GM18951 (cell line): ENCODE measurements around the gene TNRC6C.
"Not testable (repeated sequence)": the region's sequence is repeated elsewhere in the genome, so short reads cannot be mapped to it uniquely, and the experiment has no call there.

Experiments
- POLR2A ChIP-seq: IDR thresholded peaks from 4 replicates; pipeline ENCODE4 v1.6.1; 2011; ENCODE audit warnings: mild to moderate bottlenecking; ENCODE audit not compliant: insufficient read length, insufficient read depth; ENCODE audit errors: extremely low read depth
- in situ Hi-C: fragments of 300-500 bp; cut with MboI; formaldehyde crosslinking; loops from one replicate; pipeline ENCODE4 v1.12.0; 2022; ENCODE audit warnings: low sequenced_read_pairs, mixed read lengths, inconsistent platforms; ENCODE audit not compliant: unreplicated experiment

TNRC6C gene

DNA sequence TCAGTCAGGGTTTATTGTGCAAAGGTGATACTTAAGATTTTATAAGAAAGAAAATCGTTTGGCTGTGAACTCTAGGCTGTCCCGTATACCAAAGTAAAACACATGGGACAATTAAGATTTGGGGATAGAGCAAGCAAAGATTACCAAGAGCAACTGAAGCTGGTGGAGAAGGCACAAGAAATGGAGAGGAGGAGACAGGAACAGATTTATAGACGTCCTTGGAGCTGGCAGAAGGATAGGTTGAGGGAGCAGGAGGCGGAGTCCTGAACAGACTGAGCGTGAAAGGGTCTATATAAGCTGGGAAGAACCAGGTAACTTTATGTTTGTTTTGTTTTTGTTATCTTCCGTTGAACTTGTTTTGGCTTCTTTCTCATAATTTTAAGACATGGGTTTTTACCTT lies 3.8 kb downstream of the TNRC6C start:
- TF ChIP-seq POLR2A: no peak
- in situ Hi-C loops: no loop called here

DNA sequence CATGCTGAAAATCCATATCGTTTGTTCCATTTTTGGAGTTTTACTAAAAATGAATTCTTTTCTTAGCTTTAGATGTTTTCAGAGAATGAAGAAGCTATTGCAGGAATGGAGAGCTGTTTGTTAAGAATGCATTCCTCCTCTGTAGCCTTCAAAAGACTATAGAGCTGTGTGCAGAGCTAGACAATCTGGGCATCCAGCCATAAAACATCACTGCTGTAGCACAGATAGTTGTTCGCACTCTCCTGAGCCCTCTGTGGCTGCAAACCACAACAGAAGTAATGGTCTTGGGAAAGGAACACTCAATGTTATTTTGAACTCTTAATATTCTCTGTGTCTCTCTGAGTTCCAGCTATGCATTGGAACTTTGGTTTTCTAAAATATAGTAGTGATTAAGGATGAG lies 4.9 kb downstream of the TNRC6C start:
- no peak for TF ChIP-seq POLR2A

DNA sequence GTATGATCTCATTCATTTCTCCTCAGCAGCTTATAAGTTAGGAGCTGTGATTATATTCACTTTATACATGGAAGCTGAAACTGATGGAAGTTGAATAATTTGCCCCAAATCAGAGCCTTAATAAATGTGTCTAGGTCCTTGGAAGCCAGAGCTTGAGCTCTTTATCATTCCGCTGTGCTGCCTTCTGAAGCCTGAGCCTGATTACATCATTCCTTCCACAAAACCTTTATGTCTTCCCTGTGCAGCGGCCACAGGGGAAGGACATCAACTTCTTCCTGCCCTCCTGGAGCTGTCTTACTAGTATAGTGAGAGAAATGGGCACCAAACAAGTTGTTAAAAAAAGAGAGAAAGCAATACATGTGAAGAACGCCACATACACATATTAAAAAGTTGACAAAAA lies 6.8 kb downstream of the TNRC6C start:
- in situ Hi-C loops: no loop called here
- TF ChIP-seq POLR2A: no peak

More for the DNA sequence above, 4.9 kb downstream of the TNRC6C start:
- in situ Hi-C loops: no loop called here

DNA sequence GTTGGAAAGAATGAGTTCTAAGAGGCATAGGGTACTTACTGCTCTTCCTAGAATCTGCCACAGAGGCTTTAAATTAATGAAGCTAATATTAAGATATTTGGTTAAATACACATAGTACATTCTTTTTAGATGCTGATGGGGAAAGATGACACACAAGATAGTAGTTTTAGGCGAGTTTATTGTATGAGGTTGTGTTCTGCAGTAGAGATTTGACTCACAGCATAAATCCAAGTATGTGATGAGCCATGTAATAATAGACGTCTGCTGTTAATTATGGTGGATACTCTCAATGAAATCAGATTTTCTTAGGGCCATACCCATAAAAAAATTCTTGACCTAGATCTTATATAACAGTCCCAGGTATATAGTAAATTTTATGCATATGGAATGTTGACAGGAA lies 8.0 kb downstream of the TNRC6C start:
- in situ Hi-C loops: no loop called here
- TF ChIP-seq POLR2A: no peak

DNA sequence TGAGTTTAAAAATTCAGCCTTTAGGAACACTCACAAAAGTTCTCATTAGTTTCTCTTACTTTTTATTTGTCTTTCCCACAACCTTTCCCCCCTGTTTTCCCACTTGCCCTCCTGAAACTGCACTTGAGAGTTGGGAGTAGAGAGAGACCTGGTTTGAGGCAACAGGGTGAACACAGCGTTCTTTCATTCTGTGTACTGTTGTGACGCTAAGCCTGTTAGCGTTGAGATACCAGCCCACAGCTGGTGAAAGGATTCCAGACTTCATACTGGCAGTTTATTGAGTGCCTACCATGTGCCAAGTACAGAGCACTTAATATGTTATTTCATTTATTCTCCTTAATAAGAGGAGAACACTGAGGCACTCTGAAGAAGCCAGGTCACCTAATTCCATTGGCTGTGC lies 10.3 kb downstream of the TNRC6C start:
- in situ Hi-C loops: no loop called here
- no peak for TF ChIP-seq POLR2A

DNA sequence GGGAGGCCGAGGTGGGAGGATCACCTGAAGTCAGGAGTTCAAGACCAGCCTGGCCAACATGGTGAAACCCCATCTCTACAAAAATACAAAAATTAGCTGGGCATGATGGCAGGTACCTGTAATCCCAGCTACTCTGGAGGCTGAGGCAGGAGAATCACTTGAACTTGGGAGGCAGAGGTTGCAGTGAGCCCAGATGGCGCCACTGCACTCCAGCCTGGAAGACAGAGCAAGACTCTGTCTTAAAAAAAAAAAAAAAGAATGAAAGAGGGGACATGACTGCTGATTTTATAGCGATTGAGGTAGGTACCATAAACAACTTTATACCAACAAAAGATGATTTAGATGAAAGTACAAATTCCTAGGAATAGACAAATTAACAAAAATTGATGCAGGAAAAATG lies 13.8 kb downstream of the TNRC6C start:
- in situ Hi-C loops: not testable (repeated sequence)

DNA sequence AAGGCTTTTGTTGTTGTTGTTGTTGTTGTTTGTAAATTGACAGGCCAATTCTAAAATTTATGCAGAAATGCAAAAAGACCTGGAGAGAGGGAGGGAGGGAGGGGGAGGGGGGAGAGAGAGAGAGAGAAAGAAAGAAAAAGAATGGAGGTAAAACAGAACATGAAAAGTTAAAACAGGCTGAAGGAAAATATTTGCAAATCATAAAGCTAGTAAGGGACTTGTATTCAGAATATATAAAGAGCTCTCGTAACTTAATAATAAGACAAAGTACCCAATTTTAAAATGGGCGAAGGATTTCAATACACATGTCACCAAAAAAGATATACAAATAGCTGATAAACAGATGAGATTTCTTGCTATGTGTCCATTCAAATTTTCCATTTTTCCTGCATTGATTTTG lies 15.4 kb downstream of the TNRC6C start:
- in situ Hi-C loops: no loop called here
- no peak for TF ChIP-seq POLR2A

DNA sequence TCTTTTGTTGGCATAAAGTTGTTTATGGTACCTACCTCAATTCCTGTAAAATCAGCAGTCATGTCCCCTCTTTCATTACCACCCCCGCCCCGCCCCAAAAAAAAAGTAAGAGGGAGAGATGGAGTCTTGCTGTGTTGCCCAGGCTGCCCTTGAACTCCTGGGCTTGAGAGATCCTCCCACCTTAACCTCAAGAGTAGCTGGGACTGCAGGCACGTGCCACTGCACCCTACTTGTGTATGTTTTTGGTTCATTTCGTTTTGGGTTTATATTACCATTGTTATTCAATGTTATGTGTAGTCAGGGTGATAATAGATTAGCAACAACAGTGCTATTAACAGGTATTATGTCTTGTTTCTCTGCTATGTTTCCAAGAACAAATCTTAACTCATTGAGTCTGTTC lies 15.9 kb downstream of the TNRC6C start:
- in situ Hi-C loops: no loop called here
- TF ChIP-seq POLR2A: no peak

DNA sequence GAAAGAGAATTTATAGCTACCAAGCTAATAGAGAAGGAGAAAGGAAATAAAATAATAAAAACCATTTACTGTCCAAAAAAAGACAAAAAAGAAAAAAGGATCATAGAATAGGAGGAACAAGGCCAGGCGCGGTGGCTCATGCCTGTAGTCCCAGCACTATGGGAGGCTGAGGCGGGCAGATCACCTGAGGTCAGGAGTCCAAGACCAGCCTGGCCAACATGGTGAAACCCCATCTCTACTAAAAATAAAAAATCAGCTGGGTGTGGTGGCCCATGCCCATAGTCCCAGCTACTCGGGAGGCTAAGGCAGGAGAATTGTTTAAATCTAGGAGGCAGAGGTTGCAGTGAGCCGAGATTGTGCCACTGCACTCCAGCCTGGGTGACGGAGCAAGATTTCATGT lies 23.9 kb downstream of the TNRC6C start:
- in situ Hi-C loops: loop anchor here (25.0 kb wide), 1 partner anchor 445 kb away; no protein-coding TSS in a partner anchor

DNA sequence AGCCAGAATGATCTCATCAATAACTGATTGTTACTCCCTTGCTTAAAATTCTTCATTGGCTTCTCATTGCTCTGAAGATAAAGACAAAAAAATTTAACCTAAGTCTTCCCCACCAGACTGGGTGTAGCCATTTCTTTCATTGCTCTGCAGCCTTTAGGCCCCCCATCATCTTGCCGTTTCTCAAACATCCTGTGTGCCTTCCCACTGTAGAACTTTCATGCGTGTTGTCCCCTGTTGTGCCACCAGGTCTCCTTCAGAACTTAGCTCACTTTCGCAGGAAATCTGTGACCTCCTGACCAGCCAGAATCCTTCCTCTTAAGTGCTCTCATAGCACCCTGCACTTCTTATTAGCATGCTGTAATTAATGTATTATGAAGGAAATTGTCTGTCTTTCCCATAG lies 31.8 kb downstream of the TNRC6C start:
- no peak for TF ChIP-seq POLR2A
- in situ Hi-C loops: loop anchor here (25.0 kb wide), 1 partner anchor 453 kb away; no protein-coding TSS in a partner anchor

DNA sequence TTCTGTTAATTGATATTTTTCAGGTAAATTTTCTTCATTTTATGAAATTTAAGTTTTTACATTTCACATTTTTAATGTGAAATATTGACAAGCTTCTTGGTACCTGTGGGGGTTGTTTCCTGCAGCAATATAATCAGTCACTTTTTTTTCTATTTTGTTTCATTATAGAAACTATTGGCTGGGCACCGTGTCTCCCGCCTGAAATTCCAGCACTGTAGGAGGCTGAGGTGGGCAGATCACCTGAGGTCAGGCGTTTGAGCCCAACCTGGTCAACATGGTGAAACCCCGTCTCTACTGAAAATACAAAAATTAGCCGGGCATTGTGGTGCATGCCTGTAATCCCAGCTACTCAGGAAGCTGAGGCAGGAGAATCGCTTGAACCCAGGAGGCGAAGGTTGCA lies 35.2 kb downstream of the TNRC6C start:
- in situ Hi-C loops: loop anchor here (25.0 kb wide), 1 partner anchor 456 kb away; no protein-coding TSS in a partner anchor

DNA sequence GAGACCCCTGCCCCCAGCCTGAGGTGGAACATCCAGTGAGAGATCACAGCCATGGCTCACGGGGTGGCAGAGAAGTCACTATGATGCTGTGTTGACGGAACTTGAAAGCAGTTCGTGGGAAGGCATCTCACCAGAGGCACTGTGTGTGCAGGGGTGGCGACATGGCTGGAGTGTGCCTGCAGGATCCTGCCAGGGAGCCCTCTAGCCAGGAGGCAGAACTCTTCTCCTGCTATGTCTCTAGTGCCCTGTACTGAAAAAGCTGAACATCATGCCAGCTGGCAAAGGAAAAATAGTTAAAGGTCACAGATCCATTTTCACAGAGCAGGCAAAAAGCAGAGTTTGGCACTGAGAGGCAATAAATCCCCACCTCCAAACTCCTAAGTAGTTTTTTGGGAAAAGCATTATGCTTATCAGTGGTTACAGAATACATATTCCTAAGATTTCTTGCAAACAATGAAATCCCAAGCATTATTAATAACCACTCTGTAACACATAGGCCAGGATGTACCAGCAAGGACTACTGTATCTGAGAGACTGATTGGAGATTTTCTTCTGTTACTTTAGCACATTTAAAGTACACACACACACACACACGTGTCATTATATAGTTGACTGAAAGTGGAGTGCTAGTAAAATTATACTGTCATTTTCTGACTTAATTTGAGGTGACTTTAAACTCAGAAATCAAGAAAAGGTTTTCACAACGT lies 36.8 kb downstream of the TNRC6C start:
- TF ChIP-seq POLR2A: no peak
- in situ Hi-C loops: loop anchor here (25.0 kb wide), 1 partner anchor 458 kb away; no protein-coding TSS in a partner anchor

DNA sequence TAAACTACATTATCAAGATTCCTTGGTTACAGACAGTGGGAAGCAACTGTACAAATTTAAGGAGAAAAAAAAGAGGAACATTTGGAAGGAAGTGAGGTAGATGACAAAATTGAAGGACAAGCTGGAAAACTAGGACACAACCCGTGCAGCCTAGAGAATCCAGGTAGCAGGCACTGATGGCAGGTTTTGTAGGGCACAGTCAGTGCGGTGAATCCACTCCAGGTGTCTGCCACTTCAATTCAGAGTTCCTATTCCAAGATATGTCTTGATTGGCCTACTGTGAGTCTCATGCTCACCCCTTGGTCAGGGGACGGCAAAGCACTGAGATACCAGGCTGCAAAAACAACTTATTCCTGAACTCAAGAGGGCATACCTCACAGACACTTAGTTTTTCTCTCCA lies 37.8 kb downstream of the TNRC6C start:
- no peak for TF ChIP-seq POLR2A
- in situ Hi-C loops: loop anchor here (25.0 kb wide), 1 partner anchor 459 kb away; no protein-coding TSS in a partner anchor

DNA sequence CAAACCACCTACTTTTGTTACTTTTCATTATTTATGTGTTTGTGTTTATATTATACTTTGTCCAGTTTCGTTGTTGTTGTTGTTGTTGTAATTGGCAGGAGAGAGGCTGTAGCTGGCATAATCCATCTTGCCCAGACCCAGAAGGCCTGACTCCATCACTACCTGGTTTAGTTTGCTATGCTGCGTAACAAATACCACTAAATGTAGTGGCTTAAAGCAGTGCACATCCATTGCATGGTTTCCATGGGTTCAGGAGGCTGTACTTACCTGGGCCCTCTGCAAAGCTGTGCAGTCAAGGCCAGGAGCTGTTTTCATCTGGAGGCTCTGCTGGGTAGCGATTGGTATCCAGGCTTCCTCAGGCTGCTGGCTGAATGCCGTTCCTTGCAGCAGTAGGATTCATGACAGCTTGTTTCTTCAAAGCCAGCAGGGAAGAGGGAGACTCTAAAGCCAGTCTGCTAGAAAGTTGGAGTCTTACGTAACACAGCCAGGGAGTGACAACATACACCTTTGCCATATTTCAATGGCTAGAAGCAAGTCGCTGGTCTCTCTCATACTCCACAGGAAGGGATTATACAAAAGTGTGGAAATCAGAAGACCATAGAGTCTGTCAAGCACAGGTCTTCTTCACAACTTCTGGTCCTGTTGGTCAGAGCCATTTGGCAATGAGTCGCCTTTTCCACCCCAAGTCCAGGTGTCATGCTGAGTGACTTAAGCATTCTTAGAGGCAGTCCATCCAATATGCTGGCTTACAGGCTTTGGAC lies 41.1 kb downstream of the TNRC6C start:
- in situ Hi-C loops: loop anchor here (25.0 kb wide), 1 partner anchor 462 kb away; no protein-coding TSS in a partner anchor
- TF ChIP-seq POLR2A: no peak

DNA sequence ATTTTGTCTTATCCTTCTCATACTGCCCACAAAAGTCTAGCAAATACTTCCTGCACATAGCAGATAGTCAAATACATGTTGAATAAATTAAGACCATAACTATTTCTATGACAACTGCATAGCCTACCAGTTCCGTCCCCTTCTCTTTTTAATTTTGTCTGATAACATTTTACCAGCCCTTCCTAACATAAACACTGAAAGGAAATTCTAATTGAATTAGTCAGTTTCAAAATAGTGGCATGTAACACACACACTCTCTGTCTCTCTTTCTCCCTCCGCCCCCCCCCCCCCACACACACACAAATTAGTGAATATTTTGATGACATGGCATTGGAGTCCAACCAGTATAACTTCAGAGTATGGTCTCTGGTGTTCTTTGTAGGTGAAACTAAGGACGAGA lies 41.8 kb downstream of the TNRC6C start:
- no peak for TF ChIP-seq POLR2A
- in situ Hi-C loops: no loop called here
